Activated gamma-delta T cell treated with anti-CD3 and anti-CD28 coated beads, Interleukin-2, amount 50 U/mL, for 16 hours (primary cell): ENCODE measurements around the gene ERBB4.

Source experiments
- DNase-seq: peaks from one replicate; pipeline ENCODE4 v3.0.0-alpha.2; 2020; ENCODE audit warnings: low read depth

Gene ERBB4

DNA sequence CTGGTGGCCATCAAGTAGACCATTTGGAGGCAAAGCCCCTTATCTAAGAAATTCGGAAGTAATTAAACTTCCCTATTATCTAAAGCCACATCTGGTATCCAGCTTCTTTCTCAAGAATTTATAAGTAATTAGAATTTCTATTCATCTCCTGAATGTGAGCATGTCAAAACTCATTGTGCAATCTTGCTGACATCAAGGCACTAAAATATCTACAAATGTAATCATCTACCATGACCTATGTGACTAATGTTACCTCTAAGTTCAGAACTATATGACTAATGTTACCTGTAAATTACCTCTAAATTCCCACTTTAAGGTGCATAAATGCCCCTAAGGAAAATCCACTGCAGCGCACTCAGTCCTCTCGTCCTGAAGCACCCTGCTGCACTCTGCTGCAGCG lies 1209.2 kb downstream of the ERBB4 start:
- no peak for DNase-seq

DNA sequence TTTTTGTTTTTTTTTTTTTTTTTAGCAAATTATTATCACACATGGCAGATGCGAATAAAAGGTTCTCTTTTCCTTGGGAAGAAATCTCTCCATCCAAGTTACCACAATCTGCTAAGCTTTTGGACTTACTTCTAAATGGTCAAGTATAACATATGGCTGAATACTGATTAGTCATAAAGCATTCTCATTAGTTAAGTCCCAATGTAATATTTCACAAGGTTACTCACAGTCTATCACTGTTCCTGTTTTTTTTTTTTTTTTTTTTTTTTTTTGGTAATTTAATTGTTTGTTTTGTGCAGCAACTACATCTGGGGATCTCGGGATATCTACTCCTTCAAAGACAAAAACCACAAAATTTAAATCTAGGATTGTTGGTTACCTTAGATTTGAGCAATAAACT lies 1210.5 kb downstream of the ERBB4 start:
- no peak for DNase-seq
